Retinal pigment epithelial cell (primary cell): ENCODE data around the gene SIRT4.
A peak's percentile ranks its signal among the peaks of the same experiment; 100 is the strongest.

Experiments
- DNase-seq: peaks from one replicate; pipeline ENCODE4 v3.0.0-alpha.2; 2010; ENCODE audit warnings: low read depth
- H3K4me3 ChIP-seq: 2 replicates; pipeline ENCODE4 v1.5.1; 2011; ENCODE audit warnings: mild to moderate bottlenecking, low read length, control low read depth, moderate library complexity
- TF ChIP-seq, protein P1 (sequence below): conservative IDR thresholded peaks from 2 replicates; pipeline ENCODE4 v1.5.1; 2011; ENCODE audit warnings: low read depth, low read length, control low read depth, inconsistent platforms

Gene SIRT4

GRCh38 chr12:120260607-120261006 lies 41.5 kb upstream of the SIRT4 start:
- H3K4me3 ChIP-seq, result no peak overlapping the region
- DNase-seq, result no peak
- TF ChIP-seq, protein P1, sequence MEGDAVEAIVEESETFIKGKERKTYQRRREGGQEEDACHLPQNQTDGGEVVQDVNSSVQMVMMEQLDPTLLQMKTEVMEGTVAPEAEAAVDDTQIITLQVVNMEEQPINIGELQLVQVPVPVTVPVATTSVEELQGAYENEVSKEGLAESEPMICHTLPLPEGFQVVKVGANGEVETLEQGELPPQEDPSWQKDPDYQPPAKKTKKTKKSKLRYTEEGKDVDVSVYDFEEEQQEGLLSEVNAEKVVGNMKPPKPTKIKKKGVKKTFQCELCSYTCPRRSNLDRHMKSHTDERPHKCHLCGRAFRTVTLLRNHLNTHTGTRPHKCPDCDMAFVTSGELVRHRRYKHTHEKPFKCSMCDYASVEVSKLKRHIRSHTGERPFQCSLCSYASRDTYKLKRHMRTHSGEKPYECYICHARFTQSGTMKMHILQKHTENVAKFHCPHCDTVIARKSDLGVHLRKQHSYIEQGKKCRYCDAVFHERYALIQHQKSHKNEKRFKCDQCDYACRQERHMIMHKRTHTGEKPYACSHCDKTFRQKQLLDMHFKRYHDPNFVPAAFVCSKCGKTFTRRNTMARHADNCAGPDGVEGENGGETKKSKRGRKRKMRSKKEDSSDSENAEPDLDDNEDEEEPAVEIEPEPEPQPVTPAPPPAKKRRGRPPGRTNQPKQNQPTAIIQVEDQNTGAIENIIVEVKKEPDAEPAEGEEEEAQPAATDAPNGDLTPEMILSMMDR, result no peak

- TF ChIP-seq, protein P1, result no peak
- DNase-seq, result no peak
- peak overlapping the region; percentile 82 for H3K4me3 ChIP-seq
These were observed 39.9 kb upstream of the SIRT4 start for GRCh38 chr12:120261951-120262851.

DNA sequence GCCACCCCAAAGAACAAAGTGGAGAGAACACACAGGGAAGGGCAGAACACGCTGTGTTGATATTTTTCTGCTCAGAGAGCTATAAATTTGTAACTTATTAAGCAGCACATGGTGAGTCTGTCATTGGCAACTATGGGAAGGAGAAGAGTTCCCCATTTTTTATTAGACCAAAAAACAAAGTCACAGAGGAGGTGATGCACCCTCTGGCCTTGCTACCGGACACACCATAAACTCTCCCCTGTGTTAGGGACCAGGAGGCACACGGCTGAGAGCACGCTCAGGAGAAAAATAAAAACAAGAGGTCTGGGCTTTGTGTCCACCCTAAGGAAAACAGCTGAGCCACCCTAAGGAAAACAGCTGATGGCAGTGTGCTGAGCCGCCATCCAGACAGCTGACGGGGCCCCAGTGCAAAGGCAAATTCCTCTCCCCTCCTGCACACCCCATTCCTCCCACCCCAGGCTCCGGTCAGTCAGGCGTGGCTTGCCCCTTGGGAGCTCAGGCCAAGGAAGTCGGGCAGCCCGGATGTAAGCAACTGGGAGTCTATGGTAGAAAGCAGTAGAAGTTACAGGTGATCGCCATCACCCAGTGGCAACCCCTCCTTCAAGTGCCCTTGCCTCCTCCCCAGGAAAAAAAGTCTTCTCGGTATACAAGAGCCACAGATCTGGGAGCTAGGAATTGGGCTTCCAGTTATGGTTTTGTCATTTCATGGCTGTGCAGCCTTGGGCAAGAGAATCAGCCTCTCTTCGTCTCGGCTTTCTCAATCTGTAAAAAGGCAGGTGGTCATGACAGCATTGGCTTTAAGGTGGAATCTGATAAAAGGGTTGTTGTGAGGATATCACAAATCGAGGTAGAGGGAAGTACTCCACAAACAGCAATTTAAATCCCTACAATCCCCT lies 39.0 kb upstream of the SIRT4 start:
- TF ChIP-seq, protein P1, result no peak
- DNase-seq, result no peak
- peak overlapping the region; percentile 82 for H3K4me3 ChIP-seq

DNA sequence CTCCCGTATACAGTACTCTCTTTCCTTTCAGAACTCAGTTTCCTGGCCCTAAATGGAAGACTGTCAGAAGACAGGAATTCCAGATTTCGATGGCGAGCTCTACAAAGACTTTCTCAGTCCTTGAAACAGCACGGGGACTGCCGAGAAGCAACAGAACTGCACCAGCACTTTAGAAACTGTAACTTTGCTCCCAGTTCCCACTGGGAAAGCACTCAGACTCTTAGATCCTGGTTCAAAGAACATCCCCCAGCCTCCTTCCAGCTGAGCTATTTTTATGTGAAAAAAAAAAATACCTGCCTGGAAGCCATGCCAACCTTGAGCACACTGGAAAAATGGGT lies 38.4 kb upstream of the SIRT4 start:
- no peak for DNase-seq
- TF ChIP-seq, protein P1, result no peak

DNA sequence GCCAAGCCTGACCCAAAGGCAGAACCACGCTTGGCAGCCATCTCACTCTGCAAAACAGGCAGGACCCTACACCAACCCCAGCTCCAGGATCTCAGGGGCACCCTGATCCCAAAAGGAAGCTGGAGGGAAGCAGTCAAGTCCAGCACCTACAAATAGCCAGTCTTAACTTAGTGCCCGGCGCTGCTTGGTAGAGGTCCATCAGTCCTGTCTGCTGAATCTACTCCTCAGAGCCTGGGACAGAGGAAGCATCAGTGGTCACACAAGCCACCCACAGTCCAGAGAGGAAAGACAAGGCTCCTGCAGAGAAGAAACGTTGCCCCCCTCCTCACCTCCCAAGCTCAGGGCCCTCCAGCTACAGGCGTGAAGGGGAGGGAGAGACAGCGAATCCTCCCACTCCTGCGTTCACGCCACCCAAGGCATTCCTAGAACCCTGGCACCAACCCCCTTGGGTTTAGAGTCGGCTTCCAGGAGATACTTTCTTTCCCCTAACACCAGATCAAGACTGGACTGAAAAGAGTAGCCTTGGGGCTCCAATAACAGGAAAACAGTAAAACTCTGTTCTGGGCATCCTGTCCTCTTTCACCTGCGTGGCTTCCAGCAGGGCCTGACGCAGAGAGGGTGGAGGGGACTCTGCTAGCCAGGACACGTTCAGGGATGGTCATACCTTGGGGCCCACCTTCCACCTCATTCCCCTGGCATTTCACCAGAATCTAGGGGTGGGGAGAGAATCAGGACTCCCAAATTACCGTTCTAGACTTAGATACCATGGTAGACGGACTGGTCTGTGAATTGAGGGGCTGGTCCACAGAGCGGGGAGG lies 37.8 kb upstream of the SIRT4 start:
- TF ChIP-seq, protein P1, result no peak
- no peak for DNase-seq
- peak overlapping the region; percentile 82 for H3K4me3 ChIP-seq

More for the DNA sequence above, 38.4 kb upstream of the SIRT4 start:
- H3K4me3 ChIP-seq, result peak overlapping the region; percentile 82

DNA sequence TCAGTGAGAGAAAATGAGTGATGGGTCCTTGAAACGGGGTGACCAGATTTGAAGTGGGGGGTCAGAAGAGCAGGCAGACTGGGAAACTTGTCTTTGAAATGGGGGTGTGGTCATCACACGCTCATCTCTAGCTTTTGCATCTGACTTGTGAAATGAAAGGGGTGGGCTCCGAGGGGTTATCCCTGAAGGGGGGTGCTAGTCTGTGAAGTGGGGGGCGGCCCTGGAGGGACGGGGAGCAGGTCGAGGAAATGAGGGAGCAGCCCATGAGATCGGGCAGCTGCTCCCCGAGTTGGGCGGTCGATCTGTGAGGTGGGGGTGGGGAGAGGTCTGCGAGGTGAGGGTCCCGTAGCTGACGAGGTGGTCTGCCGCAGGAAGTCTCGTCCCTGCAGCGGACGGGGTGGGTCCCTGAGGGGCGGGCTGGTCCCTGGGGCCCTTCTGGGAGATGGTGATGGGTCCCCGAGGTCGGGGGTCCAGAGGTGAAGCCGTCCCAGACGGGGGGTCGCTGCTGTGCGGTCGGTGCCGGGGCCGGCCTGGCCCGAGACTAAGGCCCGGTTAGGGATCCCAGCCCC lies 37.1 kb upstream of the SIRT4 start:
- no peak for DNase-seq
- TF ChIP-seq, protein P1, result no peak
- peak overlapping the region; percentile 82 for H3K4me3 ChIP-seq
